Measurements from ENCODE around the gene ATOSB. TPM values are rescaled to one million over a fixed set of nuclear protein-coding genes. Genes with fewer than 3 reads are reported as not detected.

ATOSB gene
- total and polyA plus RNA-seq, 2 of the 8 experiments (the other 6 are each of a cell fraction or from before 2014, with no cell fraction given): 6.9 to 10.4 TPM

DNA sequence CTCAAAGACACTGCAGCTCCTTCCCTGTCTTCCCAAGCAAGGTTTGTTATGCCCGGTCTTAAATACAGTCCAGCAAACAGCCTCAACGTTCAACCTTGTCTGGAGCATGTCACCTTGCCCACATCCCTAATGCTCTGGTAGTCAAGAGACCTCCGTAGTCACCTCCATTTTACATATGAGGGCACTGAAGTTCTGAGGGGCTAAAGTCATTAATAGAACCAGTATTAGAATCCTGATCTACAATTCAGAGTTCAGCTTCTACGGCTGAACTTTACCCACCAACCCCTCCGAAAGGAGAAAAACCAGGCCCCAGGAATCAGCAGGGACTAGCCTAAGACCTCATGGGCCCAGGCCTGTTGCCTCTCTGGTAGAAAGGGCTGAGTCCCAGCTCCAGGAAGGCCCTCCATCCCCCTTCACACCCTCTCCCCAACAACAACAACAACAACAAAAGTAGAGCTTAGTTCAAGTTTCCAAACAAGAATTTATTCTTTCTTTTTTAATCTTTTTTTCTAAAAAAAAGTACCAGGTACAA, 11.9 kb downstream of the ATOSB start:
- no peak for DNase-seq (ENCODE audit: low read depth in 1 of 2, low spot score in 2 of 2)
- peaks cover 10% of the 10 kb centered on the region for H3K23me2 ChIP-seq (ENCODE audit: low read depth, low read length)
- peak overlapping the region; percentile 71 to 99 (median 98); a peak in 7 of 8 replicates for H3K4me3 ChIP-seq (ENCODE audit: extremely low read depth in 1 of 4, insufficient read depth in 2 of 4, low read depth in 3 of 4, low read length in 4 of 4)
- H3K9me3 ChIP-seq (ENCODE audit: insufficient read depth in 2 of 2, low read depth in 1 of 2, low read length in 1 of 2): no peaks in the 10 kb centered on the region
- H3K56ac ChIP-seq (replicated peaks; ENCODE audit: insufficient read length, low read depth, low read length): no peak overlapping the region
- peaks cover 0 to 17% (median 6%) of the 10 kb centered on the region in 4 experiments; a peak in 5 of 7 replicates for H3K4me1 ChIP-seq (replicated peaks in 1 of 4; ENCODE audit: control insufficient read depth in 3 of 4, insufficient read depth in 4 of 4, low read length in 3 of 4)
- H2BK15ac ChIP-seq (ENCODE audit: low read length): no peak overlapping the region
- H4K20me1 ChIP-seq (replicated peaks in 1 of 2; ENCODE audit: control insufficient read depth in 1 of 2, insufficient read depth in 2 of 2, low read length in 2 of 2): peaks cover 2 to 3% of the 10 kb centered on the region in 2 experiments
- H3K4ac ChIP-seq (replicated peaks; ENCODE audit: insufficient read length, low read depth, low read length): no peak overlapping the region
- H3K23ac ChIP-seq (ENCODE audit: insufficient read length): no peak overlapping the region
- no peak overlapping the region for H4K8ac ChIP-seq (ENCODE audit: extremely low read depth, insufficient read depth, low read length)
- TF ChIP-seq HDAC2 (IDR thresholded peaks at IDR 0.05; ENCODE audit: borderline replicate concordance in 1 of 2, low read depth in 2 of 2, low read length in 2 of 2): no peak
- TF ChIP-seq YY1 (IDR thresholded peaks at IDR 0.05; ENCODE audit: low read depth, low read length): peak; percentile 69; the same call in 1 of the 2 replicates
- no peak for TF ChIP-seq TBP (IDR thresholded peaks at IDR 0.05; ENCODE audit: low read depth, low read length)
- TF ChIP-seq TCF12 (IDR thresholded peaks at IDR 0.05; ENCODE audit: low read depth, low read length): no peak
- CTCF ChIA-PET (ENCODE audit: partially characterized antibody): interaction anchor here (0.6 to 1.7 kb wide), 10 partner anchors 8 to 205 kb away, joined by 3 to 7 read pairs (median 4); partner anchors contain the start of gene ATOSB
- WGBS, 2 experiments (ENCODE audit: extremely low coverage in 1 of 2, insufficient coverage in 1 of 2, insufficient read length in 1 of 2, insufficient replicate concordance in 2 of 2, low coverage in 1 of 2, low lambda C conversion rate in 2 of 2, missing lambda C conversion rate in 1 of 2): 25% methylated on average over 5 of the region's 5 CpGs; no CpG with 5 or more reads in 1 of the 2 experiments
- H2AFZ ChIP-seq (ENCODE audit: low read length): no peak overlapping the region
- H2BK20ac ChIP-seq (ENCODE audit: low read length): no peak overlapping the region
- peak overlapping the region; percentile 96 for H3K27ac ChIP-seq (ENCODE audit: low read depth, low read length)
- no peak overlapping the region for H2BK120ac ChIP-seq (replicated peaks; ENCODE audit: low read depth, low read length)
- no peaks in the 10 kb centered on the region for H3K27me3 ChIP-seq (replicated peaks in 1 of 4; ENCODE audit: control insufficient read depth in 3 of 4, extremely low read depth in 1 of 4, insufficient read depth in 3 of 4, low read length in 3 of 4)
- H3K4me2 ChIP-seq (ENCODE audit: insufficient read depth in 1 of 2, low read depth in 2 of 2, low read length in 2 of 2): peak overlapping the region; percentile 75 to 100
- H3K79me1 ChIP-seq (ENCODE audit: low read depth, low read length): peaks cover 7% of the 10 kb centered on the region
- H2BK5ac ChIP-seq (ENCODE audit: low read depth, low read length): peak overlapping the region; percentile 96; the same call in 1 of the 2 replicates
- no peak for FAIRE-seq
- H2BK12ac ChIP-seq (ENCODE audit: low read depth, low read length): peak overlapping the region; percentile 35; the same call in 1 of the 2 replicates
- H3K79me2 ChIP-seq (ENCODE audit: control insufficient read depth in 1 of 2, insufficient read depth in 2 of 2, low read length in 2 of 2): peaks cover 0 to 16% of the 10 kb centered on the region in 2 experiments; a peak in 2 of 4 replicates
- no peak overlapping the region for H4K91ac ChIP-seq (replicated peaks; ENCODE audit: insufficient read length, low read length)
- peak overlapping the region in 3 of 4 experiments; percentile 46 to 94 (median 94); a peak in 5 of 7 replicates for H3K9ac ChIP-seq (replicated peaks in 1 of 4; ENCODE audit: extremely low read depth in 1 of 4, low read depth in 3 of 4, low read length in 3 of 4)
- H3K36me3 ChIP-seq (ENCODE audit: control insufficient read depth in 2 of 4, insufficient read depth in 4 of 4, low read length in 3 of 4): peaks cover 9 to 24% (median 18%) of the 10 kb centered on the region in 4 experiments
- H4K5ac ChIP-seq (ENCODE audit: insufficient read length, low read depth, low read length): no peak overlapping the region
- H3K14ac ChIP-seq (ENCODE audit: insufficient read length): no peak overlapping the region
- POLR2A ChIA-PET (ENCODE audit: partially characterized antibody): interaction anchor here (0.7 to 17.4 kb wide), 23 partner anchors 7 to 624 kb away, joined by 3 to 440 read pairs (median 4); partner anchors contain the start of genes ATOSB, DNAJB5, FANCG and UNC13B
- no peak overlapping the region for H3K18ac ChIP-seq (ENCODE audit: extremely low read depth, low read length)
- no peak overlapping the region for H2AK5ac ChIP-seq (ENCODE audit: low read depth, low read length)

All from H1 (cell line).